GDM1 (cell line): ENCODE measurements around the gene MBP.
A peak's percentile ranks its signal among the peaks of the same experiment; 100 is the strongest.

Source experiments
- DNase-seq: peaks from one replicate; lab custom pipeline; 2025; lab: John Stamatoyannopoulos, UW

The MBP gene

GRCh38 chr18:77065221-77065981 lies 67.2 kb downstream of the MBP start:
- peak; percentile 41 for DNase-seq

- peak; percentile 44 for DNase-seq
Measured at GRCh38 chr18:77063260-77063659, 69.3 kb downstream of the MBP start.

- no peak for DNase-seq
Measured at GRCh38 chr18:77062518-77063003, 70.0 kb downstream of the MBP start.

- DNase-seq, result no peak
Measured at GRCh38 chr18:77061946-77062517, 70.6 kb downstream of the MBP start.

- DNase-seq, result no peak
Measured at GRCh38 chr18:77061281-77061945, 71.2 kb downstream of the MBP start.

- DNase-seq, result no peak
Measured at GRCh38 chr18:77060151-77060550, 72.4 kb downstream of the MBP start.

GRCh38 chr18:77059294-77059916 lies 73.2 kb downstream of the MBP start:
- peak; percentile 24 for DNase-seq

GRCh38 chr18:77058290-77058835 lies 74.2 kb downstream of the MBP start:
- DNase-seq, result no peak

GRCh38 chr18:77057006-77057395 lies 75.6 kb downstream of the MBP start:
- DNase-seq, result no peak

- DNase-seq, result no peak
Measured at GRCh38 chr18:77056344-77057005, 76.1 kb downstream of the MBP start.

- no peak for DNase-seq
Measured at GRCh38 chr18:77055429-77056300, 76.9 kb downstream of the MBP start.

- DNase-seq, result peak; percentile 96
Measured at GRCh38 chr18:77054606-77055428, 77.8 kb downstream of the MBP start.

- DNase-seq, result peak; percentile 39
Measured at GRCh38 chr18:77054288-77054605, 78.3 kb downstream of the MBP start.

- no peak for DNase-seq
Measured at GRCh38 chr18:77053616-77054287, 78.8 kb downstream of the MBP start.

- DNase-seq, result peak; percentile 28
Measured at GRCh38 chr18:77052983-77053309, 79.6 kb downstream of the MBP start.

GRCh38 chr18:77052297-77052982 lies 80.1 kb downstream of the MBP start:
- no peak for DNase-seq

GRCh38 chr18:77051581-77052296 lies 80.8 kb downstream of the MBP start:
- DNase-seq, result no peak

- no peak for DNase-seq
Measured at GRCh38 chr18:77049938-77050337, 82.6 kb downstream of the MBP start.
